Activated T-cell treated with anti-CD3 and anti-CD28 coated beads for 48 hours (primary cell): ENCODE measurements around the gene TEX29.

Source experiments
- DNase-seq: peaks from one replicate; pipeline ENCODE4 v3.0.0-alpha.2; 2020; ENCODE audit warnings: low read depth

Gene TEX29

GRCh38 chr13:111322916-111323331 lies 2.5 kb downstream of the TEX29 start:
- DNase-seq = no peak

- no peak for DNase-seq
Measured at GRCh38 chr13:111323549-111323948, 3.1 kb downstream of the TEX29 start.

- DNase-seq = no peak
Measured at GRCh38 chr13:111323950-111324651, 3.7 kb downstream of the TEX29 start.

GRCh38 chr13:111324736-111325135 lies 4.3 kb downstream of the TEX29 start:
- DNase-seq = no peak

- no peak for DNase-seq
Measured at GRCh38 chr13:111325146-111325890, 4.9 kb downstream of the TEX29 start.

GRCh38 chr13:111325941-111326620 lies 5.6 kb downstream of the TEX29 start:
- no peak for DNase-seq

- no peak for DNase-seq
Measured at GRCh38 chr13:111326621-111326965, 6.2 kb downstream of the TEX29 start.

- DNase-seq = no peak
Measured at GRCh38 chr13:111326981-111327642, 6.7 kb downstream of the TEX29 start.

GRCh38 chr13:111327730-111328573 lies 7.5 kb downstream of the TEX29 start:
- no peak for DNase-seq

- DNase-seq = no peak
Measured at GRCh38 chr13:111328574-111329410, 8.3 kb downstream of the TEX29 start.

GRCh38 chr13:111329641-111330040 lies 9.2 kb downstream of the TEX29 start:
- no peak for DNase-seq

GRCh38 chr13:111330066-111330610 lies 9.7 kb downstream of the TEX29 start:
- no peak for DNase-seq

- no peak for DNase-seq
Measured at GRCh38 chr13:111335298-111335697, 14.9 kb downstream of the TEX29 start.

- no peak for DNase-seq
Measured at GRCh38 chr13:111336666-111337065, 16.2 kb downstream of the TEX29 start.

GRCh38 chr13:111337206-111337605 lies 16.8 kb downstream of the TEX29 start:
- DNase-seq = no peak

GRCh38 chr13:111337741-111338140 lies 17.3 kb downstream of the TEX29 start:
- no peak for DNase-seq

GRCh38 chr13:111338841-111339240 lies 18.4 kb downstream of the TEX29 start:
- DNase-seq = no peak

GRCh38 chr13:111339366-111340143 lies 19.1 kb downstream of the TEX29 start:
- no peak for DNase-seq

- DNase-seq = no peak
Measured at GRCh38 chr13:111341886-111342285, 21.4 kb downstream of the TEX29 start.

GRCh38 chr13:111342721-111343120 lies 22.3 kb downstream of the TEX29 start:
- no peak for DNase-seq
